IPS DF 19.7 (cell line): ENCODE results near the gene TCHP.

ENCODE experiments used
- DNase-seq: peaks from one replicate; pipeline ENCODE4 v3.0.0-alpha.2; 2013; ENCODE audit warnings: low read depth, low spot score

Gene TCHP

DNA sequence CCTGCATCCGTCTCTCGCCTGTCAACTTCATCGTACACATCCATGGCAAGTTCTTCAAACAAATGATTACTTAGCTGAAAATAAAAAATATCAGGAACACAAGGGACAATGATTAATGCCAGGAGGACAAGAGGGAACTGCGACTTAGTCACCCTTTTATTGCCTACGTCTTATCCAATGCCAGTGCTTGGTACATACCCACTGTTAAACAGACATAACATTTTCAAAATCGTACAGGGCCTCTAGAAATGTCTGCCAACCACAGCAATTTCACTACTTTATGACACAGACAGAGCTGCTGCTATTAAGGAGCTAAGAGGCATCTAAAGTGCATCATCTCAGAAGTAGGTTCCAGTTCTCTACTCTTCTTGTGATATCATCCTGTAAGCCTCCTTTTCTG lies 61.5 kb downstream of the TCHP start:
- DNase-seq: no peak

GRCh38 chr12:109962398-109962797 lies 62.3 kb downstream of the TCHP start:
- no peak for DNase-seq

DNA sequence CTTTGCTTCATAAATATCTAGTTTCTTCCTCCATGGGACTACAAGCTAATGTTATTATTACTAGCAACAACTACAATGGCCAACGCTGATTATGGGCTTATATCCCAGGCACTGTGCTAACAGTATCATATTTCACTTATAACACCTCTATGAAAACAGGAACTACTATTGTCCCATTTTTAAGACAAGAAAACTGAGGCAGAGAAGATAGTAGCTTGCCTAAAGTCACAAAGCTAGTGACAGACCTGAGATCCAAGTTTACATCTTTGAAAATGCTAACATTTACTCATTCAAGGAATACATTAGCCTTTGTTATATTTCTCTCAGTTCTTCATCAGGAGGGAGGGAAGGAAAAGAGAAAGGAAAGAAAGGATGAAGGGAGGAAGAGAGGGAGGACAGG lies 63.3 kb downstream of the TCHP start:
- no peak for DNase-seq

- no peak for DNase-seq
Measured at GRCh38 chr12:109963743-109964429, 63.8 kb downstream of the TCHP start.

- DNase-seq: no peak
Measured at GRCh38 chr12:109966546-109966945, 66.5 kb downstream of the TCHP start.

GRCh38 chr12:109967383-109968031 lies 67.4 kb downstream of the TCHP start:
- DNase-seq: no peak
